ENCODE results near the gene SPESP1.

GRCh38 chr15:68888419-68888818 lies 41.9 kb upstream of the SPESP1 start:
- no peak for TF ChIP-seq CTCF (IDR thresholded peaks at IDR 0.05)
- no peak for TF ChIP-seq ZFX (IDR thresholded peaks at IDR 0.05; ENCODE audit: borderline replicate concordance)

Data from 22Rv1 (cell line).